ENCODE data around the gene EYS.

- no peak for TF ChIP-seq POLR2A (IDR thresholded peaks at IDR 0.05)
- TF ChIP-seq CTCF (IDR thresholded peaks at IDR 0.05): no peak
Observed at GRCh38 chr6:63813566-63814120, 1893.4 kb downstream of the EYS start.

Measured in stomach (tissue), 4 donors.